Stimulated activated CD4-positive, alpha-beta T cell treated with anti-CD3 and anti-CD28 coated beads, Interleukin-15, amount 100 ng/mL, for 48 hours (primary cell): ENCODE data around the gene SLC5A11.
"Not testable (repeated sequence)": the region's sequence is repeated elsewhere in the genome, so short reads cannot be mapped to it uniquely, and the experiment has no call there.

Source experiments
- DNase-seq, 2 donors: peaks; one replicate each; pipeline ENCODE4 v3.0.0-alpha.2; 2020; ENCODE audit warnings: low read depth in 2 of 2

The SLC5A11 gene

GRCh38 chr16:24845726-24846547, at the start of gene SLC5A11:
SLC5A11 (plus strand) TSS chr16:24845963; CDS start chr16:24858644, 12,681 bp downstream.
- DNase-seq, result no peak

GRCh38 chr16:24800586-24800985, 45.2 kb upstream of the SLC5A11 start:
- no peak for DNase-seq

GRCh38 chr16:24801761-24802302, 43.9 kb upstream of the SLC5A11 start:
- DNase-seq, result no peak

GRCh38 chr16:24805484-24805883, 40.3 kb upstream of the SLC5A11 start:
- DNase-seq, result no peak

- no peak for DNase-seq
Measured at GRCh38 chr16:24807301-24807700, 38.5 kb upstream of the SLC5A11 start.

- no peak for DNase-seq
Measured at GRCh38 chr16:24810951-24811843, 34.6 kb upstream of the SLC5A11 start.

- not testable (repeated sequence) for DNase-seq
Measured at GRCh38 chr16:24812813-24813212, 33.0 kb upstream of the SLC5A11 start.

GRCh38 chr16:24815021-24815420, 30.7 kb upstream of the SLC5A11 start:
- DNase-seq, result no peak

GRCh38 chr16:24816688-24817087, 29.1 kb upstream of the SLC5A11 start:
- DNase-seq, result no peak

GRCh38 chr16:24819462-24820040, 26.2 kb upstream of the SLC5A11 start:
- no peak for DNase-seq

GRCh38 chr16:24820522-24820921, 25.2 kb upstream of the SLC5A11 start:
- no peak for DNase-seq

GRCh38 chr16:24821129-24821528, 24.6 kb upstream of the SLC5A11 start:
- no peak for DNase-seq

- no peak for DNase-seq
Measured at GRCh38 chr16:24822542-24822941, 23.2 kb upstream of the SLC5A11 start.

GRCh38 chr16:24822974-24823373, 22.8 kb upstream of the SLC5A11 start:
- no peak for DNase-seq

GRCh38 chr16:24825696-24826095, 20.1 kb upstream of the SLC5A11 start:
- no peak for DNase-seq

- DNase-seq, result no peak
Measured at GRCh38 chr16:24826096-24826690, 19.6 kb upstream of the SLC5A11 start.

GRCh38 chr16:24826817-24827566, 18.8 kb upstream of the SLC5A11 start:
- DNase-seq, result no peak

GRCh38 chr16:24829153-24829552, 16.6 kb upstream of the SLC5A11 start:
- no peak for DNase-seq

- no peak for DNase-seq
Measured at GRCh38 chr16:24833352-24833751, 12.4 kb upstream of the SLC5A11 start.

- no peak for DNase-seq
Measured at GRCh38 chr16:24834459-24835335, 11.1 kb upstream of the SLC5A11 start.
